GM21529 (cell line): Measurements from ENCODE around the gene MSL2.
"Not testable (repeated sequence)": the region's sequence is repeated elsewhere in the genome, so short reads cannot be mapped to it uniquely, and the experiment has no call there.

Source experiments
- ATAC-seq: cut with Tn5 transposase; IDR thresholded peaks from one replicate; pipeline ENCODE4 v1.9.1; 2021; ENCODE audit not compliant: unreplicated experiment

The MSL2 gene

GRCh38 chr3:136144397-136144796 lies 51.7 kb downstream of the MSL2 start:
- ATAC-seq, result not testable (repeated sequence)

DNA sequence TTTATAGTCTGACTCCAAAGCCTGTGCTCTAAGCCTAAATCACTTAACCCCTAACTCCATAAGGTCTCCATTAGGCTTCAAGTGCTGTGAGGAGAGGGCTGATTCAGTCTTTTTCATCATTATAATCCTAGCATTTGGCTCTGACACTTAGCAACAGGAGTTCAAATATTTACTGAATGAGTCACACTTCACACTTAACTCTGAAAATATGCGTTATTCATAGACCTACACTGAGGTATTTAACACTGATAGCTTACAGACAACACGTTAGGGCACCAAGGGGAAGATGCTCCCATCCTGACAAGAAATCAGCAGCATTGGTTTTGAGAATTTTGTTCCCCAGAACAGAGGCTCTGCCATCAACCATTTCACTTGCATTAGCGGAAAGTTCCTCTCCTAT lies 53.5 kb downstream of the MSL2 start:
- ATAC-seq, result no peak

- no peak for ATAC-seq
Measured at GRCh38 chr3:136141891-136142290, 54.2 kb downstream of the MSL2 start.

- ATAC-seq, result no peak
Measured at GRCh38 chr3:136141291-136141785, 54.8 kb downstream of the MSL2 start.

DNA sequence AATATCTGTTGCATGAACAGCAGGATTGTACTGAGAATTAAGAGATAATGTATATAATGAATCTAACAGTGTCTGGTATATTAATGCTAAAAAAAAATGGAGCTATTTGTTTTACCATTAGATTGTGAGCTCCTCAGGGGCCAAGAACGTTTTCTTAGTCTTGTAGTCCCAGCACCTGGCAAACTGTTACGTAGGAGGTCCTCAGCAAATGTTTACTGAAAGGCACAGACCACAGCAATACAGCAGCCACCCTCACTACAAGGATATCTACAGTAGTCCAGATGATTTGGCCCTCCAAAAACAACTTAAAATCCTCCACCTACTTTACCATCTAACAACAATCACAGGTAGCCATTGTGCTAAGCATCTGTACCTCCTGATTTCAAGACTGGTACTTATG lies 59.7 kb downstream of the MSL2 start:
- ATAC-seq, result no peak

DNA sequence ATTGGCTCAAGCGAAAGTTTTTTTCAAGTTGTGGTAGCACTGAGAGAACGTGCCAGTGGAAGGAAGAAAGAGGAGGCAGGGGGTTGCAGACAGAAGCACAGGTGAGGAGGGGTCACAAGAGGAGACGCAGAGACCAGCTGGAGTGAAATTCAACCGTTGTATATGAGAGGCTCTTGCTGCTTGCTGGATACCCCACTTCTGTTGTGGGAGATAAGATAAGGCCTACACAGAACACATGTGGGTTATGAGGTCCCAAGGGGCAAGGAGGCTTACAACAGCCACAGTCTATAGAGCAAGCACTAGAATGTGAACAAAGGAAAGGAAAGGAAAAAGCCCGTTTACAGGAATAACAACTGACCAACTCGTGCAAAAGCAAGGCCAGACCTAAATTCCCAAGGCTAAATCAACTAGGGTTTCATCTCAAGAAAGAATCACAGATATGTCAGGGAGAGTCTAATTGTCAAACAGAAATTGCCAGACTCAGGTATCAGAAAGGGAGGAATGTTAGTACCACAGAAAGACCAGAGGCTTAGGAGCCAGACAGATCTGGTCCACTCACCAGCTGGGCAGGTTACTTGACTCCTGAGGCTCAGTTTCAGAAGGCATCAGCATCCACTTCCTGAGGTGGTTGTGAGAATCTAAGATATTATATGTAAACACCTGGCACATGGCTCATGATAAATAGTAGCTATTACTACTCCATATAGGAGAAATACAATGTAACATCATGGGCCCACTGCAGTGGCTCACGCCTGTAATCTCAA lies 60.9 kb downstream of the MSL2 start:
- no peak for ATAC-seq

DNA sequence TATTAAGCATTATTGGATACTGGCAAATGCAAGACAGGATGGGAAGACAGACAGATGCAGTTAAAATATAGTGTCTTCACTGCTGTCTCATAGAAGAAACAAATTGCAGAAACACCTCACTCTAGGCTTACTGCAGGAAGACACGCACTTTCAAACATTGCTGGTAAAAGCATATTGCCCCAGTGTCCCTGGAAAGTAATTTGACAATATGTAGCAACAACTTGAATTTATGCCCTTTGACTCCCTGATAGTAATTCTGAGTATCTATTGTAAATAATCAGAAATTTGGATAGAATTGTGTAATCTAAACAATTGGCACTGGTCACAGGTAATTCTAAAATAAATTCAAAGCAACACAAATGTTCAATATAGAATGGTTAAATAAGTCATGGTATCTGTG lies 62.0 kb downstream of the MSL2 start:
- no peak for ATAC-seq

DNA sequence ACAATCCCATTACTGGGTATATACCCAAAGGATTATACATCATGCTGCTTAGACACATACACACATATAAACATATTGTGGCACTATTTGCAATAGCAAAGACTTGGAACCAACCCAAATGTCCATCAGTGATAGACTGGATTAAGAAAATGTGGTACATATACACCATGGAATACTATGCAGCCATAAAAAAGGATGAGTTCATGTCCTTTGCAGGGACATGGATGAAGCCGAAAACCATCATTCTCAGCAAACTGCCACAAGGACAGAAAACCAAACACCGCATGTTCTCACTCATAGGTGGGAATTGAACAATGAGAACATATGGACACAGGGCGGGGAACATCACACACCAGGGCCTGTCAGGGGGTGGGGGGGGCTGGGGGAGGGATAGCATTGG lies 64.5 kb downstream of the MSL2 start:
- not testable (repeated sequence) for ATAC-seq

DNA sequence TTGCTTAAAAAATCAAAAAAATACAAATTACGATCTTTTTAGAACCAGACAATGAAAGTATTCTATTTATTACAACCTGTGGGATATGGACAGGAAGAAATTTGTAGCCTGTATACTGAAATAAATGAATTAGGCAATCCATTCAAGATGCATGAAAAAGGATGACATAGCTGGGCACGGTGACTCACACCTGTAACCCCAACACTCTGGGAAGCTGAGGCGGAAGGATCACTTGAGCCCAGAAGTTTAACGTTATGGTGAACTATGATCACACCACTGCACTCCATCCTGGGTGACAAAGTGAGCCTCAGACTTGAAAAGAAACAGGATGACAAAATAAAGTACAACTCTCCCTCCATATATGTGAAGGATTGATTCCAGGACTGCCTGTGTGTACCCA lies 74.1 kb downstream of the MSL2 start:
- no peak for ATAC-seq

GRCh38 chr3:136120373-136121348 lies 75.5 kb downstream of the MSL2 start:
- ATAC-seq, result peak; percentile 90

GRCh38 chr3:136119783-136120182 lies 76.4 kb downstream of the MSL2 start:
- ATAC-seq, result not testable (repeated sequence)

DNA sequence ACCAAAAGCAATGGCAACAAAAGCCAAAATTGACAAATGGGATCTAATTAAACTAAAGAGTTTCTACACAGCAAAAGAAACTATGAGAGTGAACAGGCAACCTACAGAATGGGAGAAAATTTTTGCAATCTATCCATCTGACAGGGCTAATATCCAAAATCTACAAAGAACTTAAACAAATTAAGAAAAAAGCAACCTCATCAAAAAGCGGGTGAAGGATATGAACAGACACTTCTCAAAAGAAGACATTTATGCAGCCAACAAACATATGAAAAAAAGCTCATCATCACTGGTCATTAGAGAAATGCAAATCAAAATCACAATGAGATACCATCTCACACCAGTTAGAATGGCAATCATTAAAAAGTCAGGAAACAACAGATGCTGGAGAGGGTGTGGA lies 76.8 kb downstream of the MSL2 start:
- not testable (repeated sequence) for ATAC-seq

DNA sequence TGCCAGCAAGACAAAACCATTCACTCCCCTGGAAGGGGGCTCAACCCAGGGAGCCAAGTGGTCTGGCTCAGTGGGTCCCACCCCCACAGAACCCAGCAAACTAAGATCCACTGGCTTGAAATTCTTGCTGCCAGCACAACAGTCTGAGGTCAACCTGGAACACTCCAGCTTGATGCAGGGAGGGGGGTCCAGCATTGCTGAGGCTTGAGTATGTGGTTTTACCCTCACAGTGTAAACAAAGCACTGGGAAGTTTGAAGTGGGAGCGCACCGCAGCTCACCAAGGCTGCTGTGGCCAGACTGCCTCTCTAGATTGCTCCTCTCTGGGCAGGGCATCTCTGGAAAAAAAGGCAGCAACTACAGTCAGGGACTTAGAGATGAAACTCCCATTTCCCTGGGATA lies 81.7 kb downstream of the MSL2 start:
- no peak for ATAC-seq

GRCh38 chr3:136110481-136110880 lies 85.7 kb downstream of the MSL2 start:
- ATAC-seq, result no peak

GRCh38 chr3:136109499-136109898 lies 86.6 kb downstream of the MSL2 start:
- ATAC-seq, result peak; percentile 97

GRCh38 chr3:136106101-136106500 lies 90.0 kb downstream of the MSL2 start:
- ATAC-seq, result no peak

- ATAC-seq, result no peak
Measured at GRCh38 chr3:136105044-136105443, 91.1 kb downstream of the MSL2 start.
